HG03066 (cell line): ENCODE results near the gene RNF166.

ENCODE experiments used
- ATAC-seq: cut with Tn5 transposase; IDR thresholded peaks from one replicate; pipeline ENCODE4 v1.9.1; 2021; ENCODE audit warnings: low read depth; ENCODE audit not compliant: unreplicated experiment

The RNF166 gene

GRCh38 chr16:88655733-88656281 lies 50.4 kb downstream of the RNF166 start:
- ATAC-seq = no peak

- no peak for ATAC-seq
These were observed 51.0 kb downstream of the RNF166 start for GRCh38 chr16:88655053-88655732.

DNA sequence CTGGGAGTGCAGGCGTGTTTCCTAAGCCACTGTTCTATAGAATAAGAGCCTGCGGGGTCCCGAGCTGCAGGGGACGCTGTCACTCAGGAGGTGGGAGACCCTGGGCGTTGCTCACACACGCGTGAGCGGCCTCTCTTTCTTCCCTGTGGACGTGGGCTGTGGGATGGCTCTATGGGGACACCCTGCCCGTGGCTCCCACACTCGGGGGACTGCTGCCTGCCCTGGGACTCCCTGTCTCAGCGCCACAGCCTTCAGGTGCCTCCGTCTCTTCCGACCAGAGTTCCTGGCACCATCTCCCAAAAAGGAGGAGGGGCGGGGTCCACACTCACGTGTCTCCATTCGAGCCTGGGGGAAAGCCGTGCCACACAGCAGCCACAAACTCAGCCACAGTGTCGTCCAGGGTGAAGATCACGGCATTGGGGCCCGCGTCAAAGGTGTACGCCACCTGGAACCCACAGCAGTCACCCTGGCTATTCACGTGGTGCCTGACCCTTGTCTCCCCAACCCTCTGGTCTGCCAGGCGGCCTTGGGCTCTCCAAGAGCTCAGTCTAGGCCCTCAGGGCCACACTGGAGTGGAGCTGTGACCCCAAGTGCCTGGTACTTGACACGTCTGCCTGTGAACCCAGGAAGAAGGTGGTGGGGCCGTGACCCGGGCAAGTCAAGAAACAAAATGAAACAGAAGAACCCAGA lies 51.7 kb downstream of the RNF166 start:
- no peak for ATAC-seq

DNA sequence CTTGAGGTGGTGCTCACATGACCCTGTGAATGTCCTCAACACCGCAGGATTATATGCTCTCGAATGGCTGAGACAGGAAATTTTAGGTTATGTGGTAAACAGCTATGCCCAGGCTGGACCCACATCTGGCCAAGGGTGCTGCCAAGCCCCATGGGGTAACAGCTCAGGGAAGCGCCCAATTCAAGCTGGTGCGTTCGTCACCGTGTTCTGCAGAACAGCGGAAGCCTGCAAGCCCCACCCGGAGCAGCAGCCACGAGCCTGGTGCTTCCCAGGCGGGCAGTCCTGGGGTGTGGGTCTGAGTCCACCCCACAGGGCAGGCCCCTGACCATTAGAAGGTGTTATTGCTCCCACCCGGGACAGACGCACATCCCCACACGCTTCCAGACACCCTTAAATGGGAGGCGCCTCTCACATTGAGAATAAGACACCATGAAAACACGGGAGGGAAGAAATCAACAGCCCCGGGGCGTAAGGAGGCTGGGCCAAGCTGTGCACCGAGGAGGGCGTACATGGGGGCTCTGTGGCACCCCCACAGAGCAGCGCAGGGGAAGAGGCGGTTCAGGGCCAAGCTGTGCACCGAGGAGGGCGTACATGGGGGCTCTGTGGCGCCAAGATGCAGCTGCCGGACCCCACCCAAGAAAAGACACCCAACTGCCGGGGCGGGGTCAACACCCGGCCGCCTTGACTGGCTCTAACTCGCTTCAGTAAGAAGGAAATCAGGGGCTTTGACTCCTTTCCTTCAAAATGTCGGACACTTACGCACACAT lies 52.4 kb downstream of the RNF166 start:
- no peak for ATAC-seq

- ATAC-seq = no peak
These were observed 53.1 kb downstream of the RNF166 start for GRCh38 chr16:88653101-88653500.

GRCh38 chr16:88652762-88653063 lies 53.5 kb downstream of the RNF166 start:
- ATAC-seq = no peak

DNA sequence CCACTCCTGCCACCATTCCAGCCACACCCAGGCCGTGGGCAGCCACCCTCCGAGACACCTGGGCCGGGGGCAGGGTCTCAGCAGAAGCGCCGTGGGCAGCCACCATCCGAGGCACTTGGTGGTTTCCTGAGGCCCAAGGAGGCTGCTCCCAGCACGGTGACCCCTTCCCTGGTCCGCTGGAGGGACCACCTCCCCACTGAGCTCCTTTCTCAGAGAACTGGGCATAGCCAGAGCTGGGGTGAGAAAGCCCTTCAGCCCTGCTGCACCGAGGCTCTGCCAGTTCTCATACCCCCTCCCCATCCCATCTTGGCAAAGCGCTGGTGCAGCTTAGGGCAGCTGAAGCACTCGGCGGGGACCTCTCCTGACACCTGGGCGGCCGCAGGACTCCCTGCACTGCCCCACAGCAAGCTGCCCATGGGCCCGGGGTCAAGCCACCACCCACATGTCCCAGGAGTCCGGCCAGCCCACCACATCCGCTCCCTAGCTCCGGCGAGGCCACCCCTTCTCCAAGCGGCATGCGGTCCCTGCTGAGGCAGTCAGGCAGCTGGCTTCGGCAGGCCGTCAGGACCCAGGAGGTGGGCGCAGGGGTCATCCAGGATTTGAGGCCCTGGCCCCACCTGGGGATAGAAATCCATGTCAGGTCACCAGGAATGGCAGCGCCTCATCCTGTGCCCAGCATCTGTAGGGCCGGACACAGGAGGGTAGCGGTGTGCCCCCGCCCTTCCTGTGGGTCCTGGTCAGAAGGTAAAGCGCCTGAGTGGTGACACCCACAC lies 54.0 kb downstream of the RNF166 start:
- no peak for ATAC-seq

- peak; percentile 74 for ATAC-seq
These were observed 54.8 kb downstream of the RNF166 start for GRCh38 chr16:88651276-88651988.

GRCh38 chr16:88650749-88651275 lies 55.4 kb downstream of the RNF166 start, which contains the start of gene CYBA:
TSS of gene CYBA (minus strand) at chr16:88651053. CDS start at chr16:88651013, 40 bp downstream.
- ATAC-seq = peak; percentile 71

DNA sequence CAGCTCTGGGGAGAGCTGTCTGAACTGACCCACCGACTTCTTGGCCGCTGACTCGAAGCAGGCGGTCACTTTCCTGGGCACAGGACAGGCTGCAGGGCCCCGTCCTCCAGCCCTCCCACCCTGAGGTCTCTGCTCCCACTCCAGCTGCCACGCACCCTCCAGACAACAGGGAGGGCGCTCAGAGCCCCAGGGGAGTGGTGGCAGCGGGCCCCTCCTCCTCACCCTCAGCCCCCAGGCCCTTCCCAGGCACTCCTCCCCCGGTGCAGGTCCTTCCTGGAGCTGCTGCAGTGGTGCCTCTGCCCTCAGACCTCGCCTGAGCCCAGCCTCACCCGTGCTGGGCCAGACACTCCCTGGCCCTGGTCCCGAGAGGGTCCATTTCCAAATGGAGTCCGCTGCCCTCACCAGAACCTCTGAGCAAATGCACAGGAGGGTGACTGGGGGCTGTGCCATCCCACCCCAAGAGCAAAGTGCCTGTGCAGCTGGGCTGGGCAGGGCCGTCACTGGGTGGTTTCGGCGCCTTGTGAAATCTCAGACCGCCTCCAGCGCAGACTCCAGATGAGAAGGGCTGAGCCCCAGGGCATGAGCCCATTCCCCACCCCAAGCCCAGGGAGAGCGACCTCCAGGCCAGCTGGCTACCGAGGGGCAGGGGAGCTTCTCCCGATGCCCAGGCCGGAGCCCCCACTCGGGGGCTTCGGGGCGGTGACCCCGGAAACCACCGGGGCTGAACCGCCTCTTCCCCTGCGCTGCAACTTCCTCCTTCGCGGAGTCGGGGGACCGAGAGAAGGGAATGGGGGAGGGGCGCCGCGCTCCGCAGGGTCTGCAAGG lies 56.1 kb downstream of the RNF166 start:
- peak; percentile 6 for ATAC-seq

GRCh38 chr16:88649195-88649923 lies 56.8 kb downstream of the RNF166 start:
- no peak for ATAC-seq

- no peak for ATAC-seq
These were observed 58.8 kb downstream of the RNF166 start for GRCh38 chr16:88647178-88648070.
